Adrenal gland (tissue), 5 donors: Measurements from ENCODE around the gene DKKL1.

Source experiments
- POLR2A ChIP-seq, 2 donors: fragments of 450-650 bp; IDR thresholded peaks; one replicate each; pipeline ENCODE4 v1.6.1; 2017; ENCODE audit warnings: antibody characterized with exemption in 2 of 2, mild to moderate bottlenecking in 2 of 2, moderate library complexity in 1 of 2
- TF ChIP-seq, protein P1 (sequence below), 6 experiments: fragments of 450-650 bp in 4 of 6; fragments of 200-600 bp in 2 of 6; sonication (generic) in 1 of 6; IDR thresholded peaks; 1 replicate in 5 of 6; 2 replicates in 1 of 6; pipeline versions ENCODE4 v1.5.1 to v1.8.0; 2016 to 2021; ENCODE audit warnings: antibody characterized with exemption in 6 of 6, mild to moderate bottlenecking in 2 of 6, moderate library complexity in 1 of 6
- donor health status: DM: no; HTN: no; CAD: no.

- TF ChIP-seq, protein P1, sequence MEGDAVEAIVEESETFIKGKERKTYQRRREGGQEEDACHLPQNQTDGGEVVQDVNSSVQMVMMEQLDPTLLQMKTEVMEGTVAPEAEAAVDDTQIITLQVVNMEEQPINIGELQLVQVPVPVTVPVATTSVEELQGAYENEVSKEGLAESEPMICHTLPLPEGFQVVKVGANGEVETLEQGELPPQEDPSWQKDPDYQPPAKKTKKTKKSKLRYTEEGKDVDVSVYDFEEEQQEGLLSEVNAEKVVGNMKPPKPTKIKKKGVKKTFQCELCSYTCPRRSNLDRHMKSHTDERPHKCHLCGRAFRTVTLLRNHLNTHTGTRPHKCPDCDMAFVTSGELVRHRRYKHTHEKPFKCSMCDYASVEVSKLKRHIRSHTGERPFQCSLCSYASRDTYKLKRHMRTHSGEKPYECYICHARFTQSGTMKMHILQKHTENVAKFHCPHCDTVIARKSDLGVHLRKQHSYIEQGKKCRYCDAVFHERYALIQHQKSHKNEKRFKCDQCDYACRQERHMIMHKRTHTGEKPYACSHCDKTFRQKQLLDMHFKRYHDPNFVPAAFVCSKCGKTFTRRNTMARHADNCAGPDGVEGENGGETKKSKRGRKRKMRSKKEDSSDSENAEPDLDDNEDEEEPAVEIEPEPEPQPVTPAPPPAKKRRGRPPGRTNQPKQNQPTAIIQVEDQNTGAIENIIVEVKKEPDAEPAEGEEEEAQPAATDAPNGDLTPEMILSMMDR (IDR thresholded peaks at IDR 0.05) = no peak
- no peak for TF ChIP-seq POLR2A (IDR thresholded peaks at IDR 0.05)
Measured at GRCh38 chr19:49393881-49394280, 30.2 kb downstream of the DKKL1 start.
